Measurements from ENCODE around the gene DRAP1.

DNA sequence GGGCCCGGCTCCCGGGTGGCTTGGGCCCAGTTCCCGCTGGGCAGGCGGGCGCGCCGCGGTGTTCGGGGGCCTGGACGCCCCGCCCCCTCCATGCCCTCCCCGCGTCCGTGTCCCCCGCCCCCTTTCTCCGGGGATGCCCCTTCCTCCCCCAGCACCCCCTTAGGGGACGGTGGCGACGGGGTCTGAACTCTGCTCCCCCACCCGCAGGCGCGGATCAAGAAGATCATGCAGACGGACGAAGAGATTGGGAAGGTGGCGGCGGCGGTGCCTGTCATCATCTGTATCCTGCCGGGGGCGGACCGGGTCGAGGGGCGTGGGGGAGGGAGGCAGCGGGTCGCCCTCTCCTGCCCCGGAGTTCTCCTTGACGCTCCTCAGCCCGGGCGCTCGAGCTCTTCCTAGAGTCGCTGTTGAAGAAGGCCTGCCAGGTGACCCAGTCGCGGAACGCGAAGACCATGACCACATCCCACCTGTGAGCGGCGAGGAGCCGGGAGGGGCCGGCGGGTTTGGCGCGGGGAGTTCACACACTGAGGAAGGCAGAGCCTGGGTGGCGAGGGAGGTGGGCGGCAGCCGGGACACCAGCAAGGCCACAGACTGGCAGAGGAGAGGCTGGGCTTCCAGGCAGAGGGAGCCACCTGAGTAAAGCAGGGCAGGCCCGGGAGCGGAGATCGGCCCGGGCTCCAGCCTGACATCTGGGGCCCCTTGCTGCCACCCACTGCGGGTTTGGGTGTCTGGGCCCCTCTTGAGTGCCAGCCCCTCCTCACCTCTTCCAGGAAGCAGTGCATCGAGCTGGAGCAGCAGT, 546 bp downstream of the DRAP1 start:
- TF ChIP-seq, protein P1, sequence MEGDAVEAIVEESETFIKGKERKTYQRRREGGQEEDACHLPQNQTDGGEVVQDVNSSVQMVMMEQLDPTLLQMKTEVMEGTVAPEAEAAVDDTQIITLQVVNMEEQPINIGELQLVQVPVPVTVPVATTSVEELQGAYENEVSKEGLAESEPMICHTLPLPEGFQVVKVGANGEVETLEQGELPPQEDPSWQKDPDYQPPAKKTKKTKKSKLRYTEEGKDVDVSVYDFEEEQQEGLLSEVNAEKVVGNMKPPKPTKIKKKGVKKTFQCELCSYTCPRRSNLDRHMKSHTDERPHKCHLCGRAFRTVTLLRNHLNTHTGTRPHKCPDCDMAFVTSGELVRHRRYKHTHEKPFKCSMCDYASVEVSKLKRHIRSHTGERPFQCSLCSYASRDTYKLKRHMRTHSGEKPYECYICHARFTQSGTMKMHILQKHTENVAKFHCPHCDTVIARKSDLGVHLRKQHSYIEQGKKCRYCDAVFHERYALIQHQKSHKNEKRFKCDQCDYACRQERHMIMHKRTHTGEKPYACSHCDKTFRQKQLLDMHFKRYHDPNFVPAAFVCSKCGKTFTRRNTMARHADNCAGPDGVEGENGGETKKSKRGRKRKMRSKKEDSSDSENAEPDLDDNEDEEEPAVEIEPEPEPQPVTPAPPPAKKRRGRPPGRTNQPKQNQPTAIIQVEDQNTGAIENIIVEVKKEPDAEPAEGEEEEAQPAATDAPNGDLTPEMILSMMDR (IDR thresholded peaks at IDR 0.05): no peak
- no peak for TF ChIP-seq POLR2A (IDR thresholded peaks at IDR 0.05)
